Karpas-422 (cell line): Measurements from ENCODE around the gene ATG9B. TPM values are rescaled to one million over a fixed set of nuclear protein-coding genes. Genes with fewer than 3 reads are reported as not detected.

Experiments
- DNase-seq: peaks from one replicate; pipeline ENCODE4 v3.0.0-alpha.2; 2015
- H2AFZ ChIP-seq: fragments of 200-600 bp; sonication (generic); 2 replicates; pipeline ENCODE4 v1.6.1; 2014; ENCODE audit warnings: antibody characterized with exemption, low read length, mixed read lengths
- H3K27ac ChIP-seq: fragments of 200-600 bp; sonication (generic); 2 replicates; pipeline ENCODE4 v1.5.1; 2014; ENCODE audit warnings: mild to moderate bottlenecking, low read length, moderate library complexity
- H3K27me3 ChIP-seq: fragments of 200-600 bp; sonication (generic); 2 replicates; pipeline ENCODE4 v1.6.1; 2014; ENCODE audit warnings: low read length, mixed read lengths
- H3K36me3 ChIP-seq: fragments of 200-600 bp; sonication (generic); 2 replicates; pipeline ENCODE4 v1.6.1; 2014; ENCODE audit warnings: low read length, mixed read lengths; ENCODE audit not compliant: insufficient read depth
- H3K4me1 ChIP-seq: fragments of 200-600 bp; sonication (generic); 2 replicates; pipeline ENCODE4 v1.6.1; 2014; ENCODE audit warnings: mild to moderate bottlenecking, low read length, mixed read lengths
- H3K4me2 ChIP-seq: fragments of 200-600 bp; sonication (generic); 2 replicates; pipeline ENCODE4 v1.6.1; 2014; ENCODE audit warnings: low read length, low read depth, mild to moderate bottlenecking; ENCODE audit not compliant: poor library complexity, severe bottlenecking
- H3K4me3 ChIP-seq: fragments of 200-600 bp; sonication (generic); 2 replicates; pipeline ENCODE4 v1.5.1; 2014; ENCODE audit warnings: mild to moderate bottlenecking, antibody characterized with exemption, low read length, mixed read lengths
- H3K79me2 ChIP-seq: fragments of 200-600 bp; sonication (generic); 2 replicates; pipeline ENCODE4 v1.6.1; 2014; ENCODE audit warnings: mild to moderate bottlenecking, low read length, mixed read lengths
- H3K9ac ChIP-seq: fragments of 200-600 bp; sonication (generic); 2 replicates; pipeline ENCODE4 v1.6.0; 2014; ENCODE audit warnings: low read length
- H3K9me2 ChIP-seq: fragments of 200-600 bp; sonication (generic), shearing (Covaris generic); replicated peaks from 2 replicates; pipeline ENCODE4 v1.6.0; 2014; ENCODE audit warnings: mild to moderate bottlenecking, low read length, moderate library complexity; ENCODE audit not compliant: insufficient read depth
- H3K9me3 ChIP-seq: fragments of 300-700, 200-600 bp; sonication (generic); 2 replicates; pipeline ENCODE4 v1.6.1; 2014; ENCODE audit warnings: low read length, mixed read lengths
- H4K20me1 ChIP-seq: fragments of 200-600 bp; sonication (generic); 2 replicates; pipeline ENCODE4 v1.6.1; 2014; ENCODE audit warnings: mild to moderate bottlenecking, antibody characterized with exemption, low read length, low read depth; ENCODE audit not compliant: insufficient read depth
- total RNA-seq: library from RNA; depleted of rRNA; stranded (reverse); fragments of >200 nt; shearing (Covaris generic); gene quantifications from 2 replicates; pipeline ENCODE4 v1.2.3, GENCODE V29; 2014; ENCODE audit warnings: low replicate concordance

The ATG9B gene
- total RNA-seq, 1 experiment from 2014 or later = 0.78 TPM

DNA sequence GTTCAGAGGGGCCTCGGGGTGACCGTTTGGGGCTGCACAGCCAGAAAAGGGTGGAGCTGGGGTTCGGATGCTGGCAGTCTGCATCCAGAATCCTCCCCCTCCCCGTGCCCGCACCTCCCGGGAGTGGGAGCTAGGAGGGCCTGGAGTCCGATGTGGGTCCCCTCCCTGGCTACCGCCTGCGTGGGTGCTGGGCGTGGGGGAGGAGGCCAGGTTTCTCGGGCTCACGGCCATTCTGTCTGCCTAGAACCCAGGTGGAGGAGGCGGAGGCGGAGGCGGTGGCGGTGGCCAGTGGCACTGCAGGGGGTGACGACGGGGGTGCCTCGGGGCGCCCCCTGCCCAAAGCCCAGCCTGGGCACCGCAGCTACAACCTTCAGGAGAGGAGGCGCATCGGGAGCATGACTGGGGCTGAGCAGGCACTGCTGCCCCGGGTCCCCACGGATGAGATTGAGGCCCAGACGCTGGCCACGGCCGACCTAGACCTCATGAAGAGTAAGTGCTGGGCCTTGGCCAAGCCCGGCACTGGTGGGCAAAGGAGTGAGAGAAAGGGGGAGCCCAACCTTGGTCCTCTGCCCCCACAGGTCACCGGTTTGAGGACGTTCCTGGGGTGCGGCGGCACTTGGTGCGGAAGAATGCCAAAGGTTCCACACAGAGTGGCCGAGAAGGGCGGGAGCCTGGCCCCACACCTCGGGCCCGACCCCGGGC, 42.1 kb upstream of the ATG9B start:
- H4K20me1 ChIP-seq = peaks cover 2% of the 10 kb centered on the region; the same call in 1 of the 2 replicates
- no peaks in the 10 kb centered on the region for H3K9me2 ChIP-seq
- H3K4me1 ChIP-seq = peaks cover 1% of the 10 kb centered on the region
- peaks cover 3% of the 10 kb centered on the region; the same call in 1 of the 2 replicates for H3K36me3 ChIP-seq
- no peaks in the 10 kb centered on the region for H3K9me3 ChIP-seq
- H3K4me2 ChIP-seq = no peak overlapping the region
- H3K27ac ChIP-seq = no peak overlapping the region
- peaks cover 12% of the 10 kb centered on the region for H3K79me2 ChIP-seq
- no peak overlapping the region for H3K4me3 ChIP-seq
- DNase-seq = no peak
- no peak overlapping the region for H2AFZ ChIP-seq
- no peaks in the 10 kb centered on the region for H3K27me3 ChIP-seq
- no peak overlapping the region for H3K9ac ChIP-seq

DNA sequence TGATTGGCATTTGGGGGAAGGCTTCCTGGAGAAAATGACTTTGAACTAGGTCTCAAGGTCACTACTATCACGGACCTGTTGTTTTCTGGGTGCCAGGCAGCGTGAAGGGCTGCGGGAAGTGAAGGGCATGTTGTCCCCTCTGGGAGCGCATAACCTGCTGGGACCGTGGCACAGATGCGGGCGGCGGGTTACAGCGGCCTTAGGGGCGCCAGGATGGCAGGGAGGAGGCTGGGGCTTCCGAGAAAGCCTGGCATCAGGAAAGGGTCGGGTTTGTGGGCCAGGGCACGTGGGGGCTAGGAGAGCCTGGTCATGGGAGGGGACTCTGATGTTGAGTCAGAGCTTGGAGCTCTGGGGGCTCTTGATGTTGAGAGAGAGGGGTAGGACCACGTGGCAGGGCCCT, 41.2 kb upstream of the ATG9B start:
- Histone ChIP-seq H3K9me2 (no peaks in the 10 kb centered on the region), H3K79me2 (peaks cover 21% of the 10 kb centered on the region), H3K9me3 (no peaks in the 10 kb centered on the region), H3K4me1 (peaks cover 10% of the 10 kb centered on the region), H3K4me2 (no peak overlapping the region), H2AFZ (no peak overlapping the region), H4K20me1 (peaks cover 5% of the 10 kb centered on the region; the same call in 1 of the 2 replicates), H3K9ac (no peak overlapping the region), H3K27me3 (no peaks in the 10 kb centered on the region), H3K36me3 (0 out of 2 replicates have a peak, but pooled peaks cover 3% of the 10 kb centered on the region), H3K4me3 (no peak overlapping the region), H3K27ac (no peak overlapping the region)
- DNase-seq = no peak

- peaks cover 5% of the 10 kb centered on the region; the same call in 1 of the 2 replicates for H4K20me1 ChIP-seq
- H3K27me3 ChIP-seq = no peaks in the 10 kb centered on the region
- no peak for DNase-seq
- no peaks in the 10 kb centered on the region for H3K9me3 ChIP-seq
- H3K4me3 ChIP-seq = no peak overlapping the region
- peaks cover 26% of the 10 kb centered on the region for H3K79me2 ChIP-seq
- H3K4me1 ChIP-seq = peaks cover 11% of the 10 kb centered on the region
- no peak overlapping the region for H3K9ac ChIP-seq
- H3K36me3 ChIP-seq = 0 out of 2 replicates have a peak, but pooled peaks cover 3% of the 10 kb centered on the region
- no peak overlapping the region for H3K27ac ChIP-seq
- no peak overlapping the region for H3K4me2 ChIP-seq
- H2AFZ ChIP-seq = no peak overlapping the region
- H3K9me2 ChIP-seq = no peaks in the 10 kb centered on the region
Observed at GRCh38 chr7:151064993-151065392, 40.7 kb upstream of the ATG9B start.

DNA sequence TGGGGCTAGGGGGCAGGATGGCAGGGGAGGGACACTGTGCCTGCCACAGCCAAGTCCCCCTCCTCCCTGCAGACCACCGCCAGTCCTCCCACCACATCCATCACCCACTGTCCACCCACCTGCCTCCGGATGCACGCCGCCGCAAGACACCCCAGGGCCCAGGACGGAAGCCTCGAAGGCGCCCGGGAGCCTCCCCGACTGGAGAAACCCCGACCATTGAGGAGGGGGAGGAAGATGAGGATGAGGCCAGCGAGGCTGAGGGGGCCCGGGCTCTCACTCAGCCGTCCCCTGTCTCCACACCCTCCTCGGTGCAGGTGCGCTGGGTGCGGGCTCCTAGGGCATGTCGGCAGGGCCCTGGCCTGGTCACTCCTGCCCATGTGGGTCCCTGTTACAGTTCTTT, 40.2 kb upstream of the ATG9B start:
- no peak for DNase-seq
- Histone ChIP-seq H3K4me3 (no peak overlapping the region), H3K9ac (no peak overlapping the region), H3K36me3 (0 out of 2 replicates have a peak, but pooled peaks cover 3% of the 10 kb centered on the region), H3K27ac (no peak overlapping the region), H3K9me2 (no peaks in the 10 kb centered on the region), H3K79me2 (peaks cover 29% of the 10 kb centered on the region), H3K4me1 (peaks cover 11% of the 10 kb centered on the region), H3K9me3 (no peaks in the 10 kb centered on the region), H3K27me3 (no peaks in the 10 kb centered on the region), H3K4me2 (no peak overlapping the region), H4K20me1 (peaks cover 5% of the 10 kb centered on the region; the same call in 1 of the 2 replicates), H2AFZ (no peak overlapping the region)

DNA sequence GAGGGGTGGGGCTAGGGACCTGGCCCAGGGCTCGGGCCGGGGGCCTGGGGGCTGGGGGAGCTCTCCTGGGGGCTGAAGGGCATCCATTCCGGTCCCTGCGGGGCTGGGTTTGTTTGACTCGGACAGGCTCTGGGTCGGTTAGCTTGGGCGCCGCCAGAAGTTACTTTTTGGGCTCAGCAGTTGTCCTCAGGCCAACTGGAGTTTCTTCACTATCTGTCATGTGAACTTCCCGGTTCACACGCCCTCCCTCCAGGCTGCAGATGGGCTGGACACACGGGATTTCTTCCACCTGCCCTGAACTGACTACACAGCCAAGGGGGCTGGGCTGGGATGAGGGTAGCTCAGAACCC, 38.9 kb upstream of the ATG9B start:
- DNase-seq = no peak
- 0 out of 2 replicates have a peak, but pooled peaks cover 5% of the 10 kb centered on the region for H4K20me1 ChIP-seq
- no peak overlapping the region for H3K9ac ChIP-seq
- no peak overlapping the region for H2AFZ ChIP-seq
- H3K27ac ChIP-seq = no peak overlapping the region
- no peaks in the 10 kb centered on the region for H3K27me3 ChIP-seq
- H3K79me2 ChIP-seq = peaks cover 29% of the 10 kb centered on the region
- no peaks in the 10 kb centered on the region for H3K9me2 ChIP-seq
- peaks cover 22% of the 10 kb centered on the region for H3K4me1 ChIP-seq
- no peaks in the 10 kb centered on the region for H3K9me3 ChIP-seq
- 0 out of 2 replicates have a peak, but pooled peaks cover 3% of the 10 kb centered on the region for H3K36me3 ChIP-seq
- H3K4me3 ChIP-seq = no peak overlapping the region
- no peak overlapping the region for H3K4me2 ChIP-seq

DNA sequence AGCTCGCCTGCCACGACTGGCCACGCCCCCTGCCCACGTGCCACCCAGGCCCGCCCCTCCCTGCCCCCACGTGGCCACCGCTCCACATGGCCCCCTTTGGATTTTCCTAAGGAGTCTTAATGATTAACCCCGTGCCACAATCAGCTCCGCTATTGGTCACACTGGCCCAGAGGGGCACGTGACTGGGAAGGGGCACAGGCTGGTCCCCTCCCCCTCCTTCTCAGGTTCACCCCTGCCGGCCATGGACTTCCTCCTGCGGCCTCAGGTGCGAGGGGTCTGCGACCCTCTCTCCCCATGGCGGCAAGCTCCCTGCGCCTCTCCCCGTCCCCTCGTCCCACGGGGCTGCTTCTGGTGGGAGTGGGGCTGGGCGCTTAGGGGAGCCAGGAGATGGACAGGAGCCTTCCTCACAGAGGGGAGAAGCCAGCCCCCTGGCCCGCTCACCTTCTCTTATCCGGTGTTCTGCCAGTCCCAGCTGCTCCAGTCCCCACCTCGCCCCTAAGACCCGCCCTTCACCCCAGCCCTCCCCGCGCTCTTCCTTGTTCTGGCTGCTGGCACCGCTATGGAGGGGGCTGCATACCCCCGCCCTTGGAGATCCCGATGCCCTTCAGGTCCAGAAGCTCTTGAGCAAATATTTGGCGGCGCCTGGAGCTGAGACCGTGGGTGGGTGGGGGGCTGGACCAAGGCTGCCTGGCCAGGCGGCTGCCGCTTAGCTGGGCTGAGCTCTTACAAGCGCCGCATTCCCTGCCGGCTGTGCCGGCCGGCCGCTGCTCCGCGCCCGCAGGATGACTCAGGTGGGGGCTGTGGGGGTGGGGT, 38.3 kb upstream of the ATG9B start:
- Histone ChIP-seq H4K20me1 (0 out of 2 replicates have a peak, but pooled peaks cover 5% of the 10 kb centered on the region), H3K79me2 (peaks cover 29% of the 10 kb centered on the region), H3K27me3 (no peaks in the 10 kb centered on the region), H3K9me3 (no peaks in the 10 kb centered on the region), H3K4me3 (no peak overlapping the region), H2AFZ (no peak overlapping the region), H3K4me1 (peaks cover 22% of the 10 kb centered on the region), H3K36me3 (no peaks in the 10 kb centered on the region), H3K4me2 (no peak overlapping the region), H3K9ac (no peak overlapping the region), H3K9me2 (no peaks in the 10 kb centered on the region), H3K27ac (no peak overlapping the region)
- no peak for DNase-seq

- no peak overlapping the region for H3K4me3 ChIP-seq
- H3K36me3 ChIP-seq = no peaks in the 10 kb centered on the region
- peaks cover 30% of the 10 kb centered on the region for H3K79me2 ChIP-seq
- H2AFZ ChIP-seq = no peak overlapping the region
- H3K4me2 ChIP-seq = no peak overlapping the region
- H3K4me1 ChIP-seq = peaks cover 24% of the 10 kb centered on the region
- no peak for DNase-seq
- 0 out of 2 replicates have a peak, but pooled peaks cover 5% of the 10 kb centered on the region for H4K20me1 ChIP-seq
- no peaks in the 10 kb centered on the region for H3K9me3 ChIP-seq
- no peak overlapping the region for H3K27ac ChIP-seq
- no peaks in the 10 kb centered on the region for H3K9me2 ChIP-seq
- no peaks in the 10 kb centered on the region for H3K27me3 ChIP-seq
- no peak overlapping the region for H3K9ac ChIP-seq
Observed at GRCh38 chr7:151062111-151062398, 37.8 kb upstream of the ATG9B start.
